GM23338 (cell line): Measurements from ENCODE around the gene PREP.

Experiments used
- CTCF ChIP-seq, 2 experiments: fragments of 200-600 bp in 1 of 2; sonication (generic) in 1 of 2; conservative IDR thresholded peaks; 2 replicates each; pipeline versions ENCODE4 v1.5.1 to v1.6.1; 2016 to 2017; ENCODE audit warnings: antibody characterized with exemption in 2 of 2, low read depth in 2 of 2, mild to moderate bottlenecking in 2 of 2, moderate library complexity in 1 of 2
- POLR2AphosphoS5 ChIP-seq: IDR thresholded peaks from 2 replicates; pipeline ENCODE4 v1.6.1; 2016; ENCODE audit warnings: antibody characterized with exemption, low read depth

- TF ChIP-seq CTCF (conservative IDR thresholded peaks at IDR 0.05; ENCODE audit: low read depth in 2 of 2) (no peak), POLR2AphosphoS5 (no peak)
Measured at GRCh38 chr6:105348897-105349296, 54.0 kb downstream of the PREP start.
